Measurements from ENCODE around the gene PLA2G4D. TPM values are rescaled to one million over a fixed set of nuclear protein-coding genes. Genes with fewer than 3 reads are reported as not detected.

PLA2G4D gene
- total and polyA plus RNA-seq, 2 donors = 0.28 to 2.7 TPM

Other genes starting within 250 kb of the PLA2G4D start
- 0.57 TPM for gene SPTBN5, start 200.5 kb downstream of the PLA2G4D start, total RNA-seq
- gene SPTBN5, start 200.5 kb downstream of the PLA2G4D start, polyA plus RNA-seq = 1.6 TPM
- 7.3 TPM for gene EHD4, start 122.0 kb downstream of the PLA2G4D start, total RNA-seq
- 11.8 TPM for gene EHD4, start 122.0 kb downstream of the PLA2G4D start, polyA plus RNA-seq
- 0.05 TPM for gene PLA2G4E, start 73.5 kb downstream of the PLA2G4D start, total RNA-seq
- 0.62 TPM for gene PLA2G4E, start 73.5 kb downstream of the PLA2G4D start, polyA plus RNA-seq
- 2.1 TPM for gene PLA2G4F, start 62.1 kb upstream of the PLA2G4D start, total RNA-seq
- gene PLA2G4F, start 62.1 kb upstream of the PLA2G4D start, polyA plus RNA-seq = 7.3 TPM
- 31.5 TPM for gene VPS39, start 113.7 kb upstream of the PLA2G4D start, total RNA-seq
- 53.1 TPM for gene VPS39, start 113.7 kb upstream of the PLA2G4D start, polyA plus RNA-seq
- 13.6 TPM for gene GANC, start 178.6 kb upstream of the PLA2G4D start, total RNA-seq
- gene GANC, start 178.6 kb upstream of the PLA2G4D start, polyA plus RNA-seq = 12.7 TPM
- gene TMEM87A, start 178.9 kb upstream of the PLA2G4D start, total RNA-seq = 32.2 TPM
- 33.5 TPM for gene TMEM87A, start 178.9 kb upstream of the PLA2G4D start, polyA plus RNA-seq